Measurements from ENCODE around the gene ETNK2. TPM values are rescaled to one million over a fixed set of nuclear protein-coding genes. Genes with fewer than 3 reads are reported as not detected.

The ETNK2 gene
- total and polyA plus RNA-seq, 2 of the 13 experiments (the other 11 are each of a cell fraction or from before 2014, with no cell fraction given) = 15.5 to 42.8 TPM

DNA sequence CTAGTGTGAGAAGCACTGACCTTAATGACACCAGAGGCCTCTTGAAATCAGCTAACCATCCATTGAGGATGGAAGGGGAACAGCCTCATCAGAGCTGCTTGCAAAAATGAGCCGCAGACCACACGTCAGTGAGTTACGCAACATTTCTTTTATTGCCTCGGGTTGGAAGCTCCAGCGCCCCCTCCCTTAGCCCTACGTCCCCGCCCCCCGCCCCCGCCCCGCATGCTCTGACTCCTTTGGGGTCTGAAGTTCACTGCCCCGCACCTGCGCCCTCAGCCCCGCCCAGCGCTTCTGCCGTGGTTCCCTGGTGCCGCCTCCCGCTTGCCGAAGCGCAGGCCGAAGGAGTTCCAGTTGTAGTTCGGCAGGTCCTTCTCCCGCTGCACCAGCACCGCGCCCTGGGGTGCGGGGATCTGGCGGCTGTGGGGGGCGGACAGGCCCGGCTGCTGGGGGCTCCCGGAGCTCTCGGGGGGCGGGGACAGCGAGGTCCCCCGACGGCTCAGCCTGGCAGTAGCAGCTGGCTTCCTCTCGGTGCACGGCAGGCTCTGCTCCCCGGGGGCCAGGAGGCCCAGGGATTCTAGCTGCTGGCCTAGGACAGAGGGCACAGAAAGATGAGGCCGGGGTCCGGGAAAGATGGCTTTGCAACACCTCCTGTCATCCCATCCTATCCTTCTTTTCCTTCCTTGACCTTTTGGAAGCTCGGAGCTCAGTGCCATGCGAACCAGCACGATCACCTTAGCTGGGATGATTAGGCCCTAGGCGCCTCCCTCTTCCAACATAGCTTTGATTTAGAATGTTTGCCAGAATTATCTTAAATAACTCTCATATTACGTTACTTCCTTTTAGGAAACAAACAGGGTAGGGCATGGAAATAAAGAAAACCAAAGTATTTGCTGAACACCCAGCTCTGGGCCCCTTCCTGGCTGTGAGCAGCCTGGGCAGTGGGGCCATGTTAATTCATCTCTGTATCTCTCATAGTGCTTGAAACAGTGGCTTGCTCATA lies 38.7 kb upstream of the ETNK2 start (continued):
- TF ChIP-seq SOX6 (IDR thresholded peaks at IDR 0.05) (no peak), SOX6 (CRISPR knock-in tag; IDR thresholded peaks at IDR 0.05) (no peak), EED (CRISPR knock-in tag; IDR thresholded peaks at IDR 0.05) (no peak), MAFG (CRISPR knock-in tag; IDR thresholded peaks at IDR 0.05) (no peak), ZNF878 (CRISPR knock-in tag; IDR thresholded peaks at IDR 0.05) (no peak), NAIF1 (CRISPR knock-in tag; IDR thresholded peaks at IDR 0.05; ENCODE audit: borderline replicate concordance) (no peak), ZFP41 (CRISPR knock-in tag; IDR thresholded peaks at IDR 0.05; ENCODE audit: borderline replicate concordance) (no peak), ZNF747 (CRISPR knock-in tag; IDR thresholded peaks at IDR 0.05; ENCODE audit: borderline replicate concordance) (no peak), ZNF746 (CRISPR knock-in tag; IDR thresholded peaks at IDR 0.05) (no peak), ZNF224 (CRISPR knock-in tag; IDR thresholded peaks at IDR 0.05) (no peak), SP2 (CRISPR knock-in tag; IDR thresholded peaks at IDR 0.05) (no peak), GTF2F1 (IDR thresholded peaks at IDR 0.05; ENCODE audit: low read length) (no peak), CCDC6 (CRISPR knock-in tag; IDR thresholded peaks at IDR 0.05) (no peak)
- TF ChIP-seq, protein P1, sequence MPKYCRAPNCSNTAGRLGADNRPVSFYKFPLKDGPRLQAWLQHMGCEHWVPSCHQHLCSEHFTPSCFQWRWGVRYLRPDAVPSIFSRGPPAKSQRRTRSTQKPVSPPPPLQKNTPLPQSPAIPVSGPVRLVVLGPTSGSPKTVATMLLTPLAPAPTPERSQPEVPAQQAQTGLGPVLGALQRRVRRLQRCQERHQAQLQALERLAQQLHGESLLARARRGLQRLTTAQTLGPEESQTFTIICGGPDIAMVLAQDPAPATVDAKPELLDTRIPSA (CRISPR knock-in tag; IDR thresholded peaks at IDR 0.05; ENCODE audit: borderline replicate concordance) = no peak
- TF ChIP-seq, protein P2, sequence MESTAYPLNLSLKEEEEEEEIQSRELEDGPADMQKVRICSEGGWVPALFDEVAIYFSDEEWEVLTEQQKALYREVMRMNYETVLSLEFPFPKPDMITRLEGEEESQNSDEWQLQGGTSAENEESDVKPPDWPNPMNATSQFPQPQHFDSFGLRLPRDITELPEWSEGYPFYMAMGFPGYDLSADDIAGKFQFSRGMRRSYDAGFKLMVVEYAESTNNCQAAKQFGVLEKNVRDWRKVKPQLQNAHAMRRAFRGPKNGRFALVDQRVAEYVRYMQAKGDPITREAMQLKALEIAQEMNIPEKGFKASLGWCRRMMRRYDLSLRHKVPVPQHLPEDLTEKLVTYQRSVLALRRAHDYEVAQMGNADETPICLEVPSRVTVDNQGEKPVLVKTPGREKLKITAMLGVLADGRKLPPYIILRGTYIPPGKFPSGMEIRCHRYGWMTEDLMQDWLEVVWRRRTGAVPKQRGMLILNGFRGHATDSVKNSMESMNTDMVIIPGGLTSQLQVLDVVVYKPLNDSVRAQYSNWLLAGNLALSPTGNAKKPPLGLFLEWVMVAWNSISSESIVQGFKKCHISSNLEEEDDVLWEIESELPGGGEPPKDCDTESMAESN (CRISPR knock-in tag; conservative IDR thresholded peaks at IDR 0.05) = no peak
- TF ChIP-seq, protein P3, sequence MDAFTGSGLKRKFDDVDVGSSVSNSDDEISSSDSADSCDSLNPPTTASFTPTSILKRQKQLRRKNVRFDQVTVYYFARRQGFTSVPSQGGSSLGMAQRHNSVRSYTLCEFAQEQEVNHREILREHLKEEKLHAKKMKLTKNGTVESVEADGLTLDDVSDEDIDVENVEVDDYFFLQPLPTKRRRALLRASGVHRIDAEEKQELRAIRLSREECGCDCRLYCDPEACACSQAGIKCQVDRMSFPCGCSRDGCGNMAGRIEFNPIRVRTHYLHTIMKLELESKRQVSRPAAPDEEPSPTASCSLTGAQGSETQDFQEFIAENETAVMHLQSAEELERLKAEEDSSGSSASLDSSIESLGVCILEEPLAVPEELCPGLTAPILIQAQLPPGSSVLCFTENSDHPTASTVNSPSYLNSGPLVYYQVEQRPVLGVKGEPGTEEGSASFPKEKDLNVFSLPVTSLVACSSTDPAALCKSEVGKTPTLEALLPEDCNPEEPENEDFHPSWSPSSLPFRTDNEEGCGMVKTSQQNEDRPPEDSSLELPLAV (CRISPR knock-in tag; conservative IDR thresholded peaks at IDR 0.05; ENCODE audit: low read depth) = no peak
- TF ChIP-seq, protein P4, sequence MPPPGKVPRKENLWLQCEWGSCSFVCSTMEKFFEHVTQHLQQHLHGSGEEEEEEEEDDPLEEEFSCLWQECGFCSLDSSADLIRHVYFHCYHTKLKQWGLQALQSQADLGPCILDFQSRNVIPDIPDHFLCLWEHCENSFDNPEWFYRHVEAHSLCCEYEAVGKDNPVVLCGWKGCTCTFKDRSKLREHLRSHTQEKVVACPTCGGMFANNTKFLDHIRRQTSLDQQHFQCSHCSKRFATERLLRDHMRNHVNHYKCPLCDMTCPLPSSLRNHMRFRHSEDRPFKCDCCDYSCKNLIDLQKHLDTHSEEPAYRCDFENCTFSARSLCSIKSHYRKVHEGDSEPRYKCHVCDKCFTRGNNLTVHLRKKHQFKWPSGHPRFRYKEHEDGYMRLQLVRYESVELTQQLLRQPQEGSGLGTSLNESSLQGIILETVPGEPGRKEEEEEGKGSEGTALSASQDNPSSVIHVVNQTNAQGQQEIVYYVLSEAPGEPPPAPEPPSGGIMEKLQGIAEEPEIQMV (CRISPR knock-in tag; IDR thresholded peaks at IDR 0.05; ENCODE audit: low read depth) = no peak
- TF ChIP-seq, protein P5, sequence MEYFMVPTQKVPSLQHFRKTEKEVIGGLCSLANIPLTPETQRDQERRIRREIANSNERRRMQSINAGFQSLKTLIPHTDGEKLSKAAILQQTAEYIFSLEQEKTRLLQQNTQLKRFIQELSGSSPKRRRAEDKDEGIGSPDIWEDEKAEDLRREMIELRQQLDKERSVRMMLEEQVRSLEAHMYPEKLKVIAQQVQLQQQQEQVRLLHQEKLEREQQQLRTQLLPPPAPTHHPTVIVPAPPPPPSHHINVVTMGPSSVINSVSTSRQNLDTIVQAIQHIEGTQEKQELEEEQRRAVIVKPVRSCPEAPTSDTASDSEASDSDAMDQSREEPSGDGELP (IDR thresholded peaks at IDR 0.05; ENCODE audit: borderline replicate concordance, low read depth) = peak; percentile 20; the same call in 1 of the 2 replicates
- TF ChIP-seq, protein P6, sequence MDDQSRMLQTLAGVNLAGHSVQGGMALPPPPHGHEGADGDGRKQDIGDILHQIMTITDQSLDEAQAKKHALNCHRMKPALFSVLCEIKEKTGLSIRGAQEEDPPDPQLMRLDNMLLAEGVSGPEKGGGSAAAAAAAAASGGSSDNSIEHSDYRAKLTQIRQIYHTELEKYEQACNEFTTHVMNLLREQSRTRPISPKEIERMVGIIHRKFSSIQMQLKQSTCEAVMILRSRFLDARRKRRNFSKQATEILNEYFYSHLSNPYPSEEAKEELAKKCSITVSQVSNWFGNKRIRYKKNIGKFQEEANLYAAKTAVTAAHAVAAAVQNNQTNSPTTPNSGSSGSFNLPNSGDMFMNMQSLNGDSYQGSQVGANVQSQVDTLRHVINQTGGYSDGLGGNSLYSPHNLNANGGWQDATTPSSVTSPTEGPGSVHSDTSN (CRISPR knock-in tag; IDR thresholded peaks at IDR 0.05; ENCODE audit: borderline replicate concordance) = no peak
